NCI-H345 (cell line): ENCODE measurements around the gene C1RL.

Experiments used
- DNase-seq: peaks from one replicate; lab custom pipeline; 2025; lab: John Stamatoyannopoulos, UW

C1RL gene

GRCh38 chr12:7108796-7109571 lies at the start of gene C1RL:
C1RL (minus strand) TSS chr12:7109214; CDS start chr12:7109180, 34 bp downstream.
- DNase-seq: peak; percentile 66

GRCh38 chr12:7157391-7157790 lies 48.4 kb upstream of the C1RL start:
- no peak for DNase-seq

- no peak for DNase-seq
Observed at GRCh38 chr12:7156259-7157197, 47.5 kb upstream of the C1RL start.

- peak; percentile 4 for DNase-seq
Observed at GRCh38 chr12:7155471-7156034, 46.5 kb upstream of the C1RL start.

GRCh38 chr12:7154901-7155470 lies 46.0 kb upstream of the C1RL start:
- DNase-seq: no peak

GRCh38 chr12:7154042-7154441 lies 45.0 kb upstream of the C1RL start:
- DNase-seq: no peak

- no peak for DNase-seq
Observed at GRCh38 chr12:7152818-7153217, 43.8 kb upstream of the C1RL start.

GRCh38 chr12:7151532-7151931 lies 42.5 kb upstream of the C1RL start:
- no peak for DNase-seq

- DNase-seq: no peak
Observed at GRCh38 chr12:7150841-7151240, 41.8 kb upstream of the C1RL start.

- DNase-seq: no peak
Observed at GRCh38 chr12:7150356-7150755, 41.3 kb upstream of the C1RL start.

- DNase-seq: no peak
Observed at GRCh38 chr12:7146906-7147305, 37.9 kb upstream of the C1RL start.

- DNase-seq: no peak
Observed at GRCh38 chr12:7146228-7146627, 37.2 kb upstream of the C1RL start.

- DNase-seq: no peak
Observed at GRCh38 chr12:7145671-7146070, 36.7 kb upstream of the C1RL start.

GRCh38 chr12:7144414-7145120 lies 35.6 kb upstream of the C1RL start:
- DNase-seq: peak; percentile 16

GRCh38 chr12:7143564-7143963 lies 34.5 kb upstream of the C1RL start:
- DNase-seq: no peak

- DNase-seq: no peak
Observed at GRCh38 chr12:7142809-7143465, 33.9 kb upstream of the C1RL start.

GRCh38 chr12:7142056-7142644 lies 33.1 kb upstream of the C1RL start:
- peak; percentile 47 for DNase-seq

GRCh38 chr12:7141351-7142005 lies 32.5 kb upstream of the C1RL start:
- no peak for DNase-seq

- DNase-seq: no peak
Observed at GRCh38 chr12:7139200-7139599, 30.2 kb upstream of the C1RL start.

GRCh38 chr12:7137908-7138307 lies 28.9 kb upstream of the C1RL start:
- no peak for DNase-seq
